Activated CD4-positive, alpha-beta T cell treated with anti-CD3 and anti-CD28 coated beads for 36 hours (primary cell): Measurements from ENCODE around the gene SKOR2. TPM values are rescaled to one million over a fixed set of nuclear protein-coding genes. Genes with fewer than 3 reads are reported as not detected.
"Not testable (repeated sequence)": the region's sequence is repeated elsewhere in the genome, so short reads cannot be mapped to it uniquely, and the experiment has no call there.

Experiments
- ATAC-seq: fragments of 200-7000 bp; cut with Tn5 transposase; one replicate; pipeline ENCODE4 v1.10.0; 2021; ENCODE audit warnings: mild to moderate bottlenecking, moderate library complexity
- CTCF ChIA-PET: fragments of 350-600 bp; sonication (Branson Sonifier 250); formaldehyde crosslinking; loops from one replicate; lab custom pipeline; 2021; ENCODE audit warnings: antibody characterized with exemption; lab: Charles Lee
- POLR2A ChIA-PET: fragments of 350-600 bp; sonication (Branson Sonifier 250); formaldehyde crosslinking; loops from one replicate; lab custom pipeline; 2021; ENCODE audit warnings: antibody characterized with exemption, inconsistent platforms; lab: Charles Lee
- DNase-seq: peaks from one replicate; pipeline ENCODE4 v3.0.0-alpha.2; 2020
- H3K27ac Mint-ChIP-seq: one replicate; pipeline ENCODE4 v1.8.0; 2021; ENCODE audit warnings: mixed read lengths
- H3K27me3 Mint-ChIP-seq: one replicate; pipeline ENCODE4 v1.8.0; 2021; ENCODE audit warnings: mixed read lengths
- H3K36me3 Mint-ChIP-seq: one replicate; pipeline ENCODE4 v1.8.0; 2021; ENCODE audit warnings: low read depth, mixed read lengths
- H3K4me1 Mint-ChIP-seq: one replicate; pipeline ENCODE4 v1.8.0; 2021; ENCODE audit warnings: mixed read lengths
- H3K4me3 Mint-ChIP-seq: one replicate; pipeline ENCODE4 v1.8.0; 2021; ENCODE audit warnings: mild to moderate bottlenecking, moderate library complexity, mixed read lengths
- H3K9me3 Mint-ChIP-seq: one replicate; pipeline ENCODE4 v1.8.0; 2021; ENCODE audit warnings: low read depth, mixed read lengths
- intact Hi-C, 2 experiments: fragments of 100-400 bp; cut with DNase I in 1 of 2; cut with micrococcal nuclease in 1 of 2; formaldehyde crosslinking; loops; one replicate each; pipeline versions ENCODE4 v1.14.2 to v1.15.1; 2022 to 2024; cut with DNase I, micrococcal nuclease
- total RNA-seq, 2 experiments: library from RNA; stranded (reverse); gene quantifications; one replicate each; pipeline ENCODE4 v1.2.3, GENCODE V29; 2021

The SKOR2 gene
- total RNA-seq, 2 experiments from 2014 or later = 0.14 to 0.21 TPM

GRCh38 chr18:47235096-47235495, 16.4 kb downstream of the SKOR2 start:
- no peaks in the 10 kb centered on the region for H3K36me3 Mint-ChIP-seq
- POLR2A ChIA-PET = no interaction called here
- no peak overlapping the region for H3K4me3 Mint-ChIP-seq
- CTCF ChIA-PET = no interaction called here
- H3K27ac Mint-ChIP-seq = no peak overlapping the region
- intact Hi-C loops = no loop called here
- H3K4me1 Mint-ChIP-seq = no peaks in the 10 kb centered on the region
- peaks cover 31% of the 10 kb centered on the region for H3K27me3 Mint-ChIP-seq
- ATAC-seq = no peak
- no peak for DNase-seq
- no peaks in the 10 kb centered on the region for H3K9me3 Mint-ChIP-seq

- no peak overlapping the region for H3K4me3 Mint-ChIP-seq
- ChIA-PET POLR2A (no interaction called here), CTCF (interaction anchor here (1.3 kb wide), 1 partner anchor 11 kb away, joined by 3 read pairs; no protein-coding TSS in a partner anchor)
Measured at GRCh38 chr18:47226660-47227059, 24.8 kb downstream of the SKOR2 start.

GRCh38 chr18:47215554-47216138, 35.8 kb downstream of the SKOR2 start:
- intact Hi-C loops = loop anchor here (1.0 kb wide), 1 partner anchor 534 kb away; no protein-coding TSS in a partner anchor
- Mint-ChIP-seq H3K4me1 (no peaks in the 10 kb centered on the region), H3K36me3 (no peaks in the 10 kb centered on the region), H3K4me3 (no peak overlapping the region), H3K27ac (no peak overlapping the region), H3K27me3 (peaks cover 42% of the 10 kb centered on the region), H3K9me3 (no peaks in the 10 kb centered on the region)
- POLR2A ChIA-PET = no interaction called here
- ATAC-seq (peak; percentile 71), DNase-seq (peak; percentile 26)
- CTCF ChIA-PET = interaction anchor here (0.6 to 2.6 kb wide), 19 partner anchors 10 to 1049 kb away, joined by 3 to 20 read pairs (median 4); no protein-coding TSS in a partner anchor

More at GRCh38 chr18:47226660-47227059, 24.8 kb downstream of the SKOR2 start:
- no peaks in the 10 kb centered on the region for H3K9me3 Mint-ChIP-seq
- H3K27me3 Mint-ChIP-seq = peaks cover 38% of the 10 kb centered on the region
- DNase-seq (no peak), ATAC-seq (no peak)
- intact Hi-C loops = no loop called here
- H3K27ac Mint-ChIP-seq = no peak overlapping the region
- no peaks in the 10 kb centered on the region for H3K4me1 Mint-ChIP-seq
- no peaks in the 10 kb centered on the region for H3K36me3 Mint-ChIP-seq

GRCh38 chr18:47209171-47209570, 42.3 kb downstream of the SKOR2 start:
- Mint-ChIP-seq H3K27ac (no peak overlapping the region), H3K9me3 (no peaks in the 10 kb centered on the region), H3K27me3 (peaks cover 32% of the 10 kb centered on the region), H3K36me3 (no peaks in the 10 kb centered on the region), H3K4me1 (no peaks in the 10 kb centered on the region), H3K4me3 (no peak overlapping the region)
- ATAC-seq (no peak), DNase-seq (no peak)
- intact Hi-C loops = no loop called here
- CTCF ChIA-PET = interaction anchor here (1.2 kb wide), 1 partner anchor 8 kb away, joined by 3 read pairs; no protein-coding TSS in a partner anchor
- POLR2A ChIA-PET = no interaction called here

GRCh38 chr18:47206945-47207637, 44.4 kb downstream of the SKOR2 start:
- no peak overlapping the region for H3K27ac Mint-ChIP-seq
- intact Hi-C loops = no loop called here
- ChIA-PET POLR2A (no interaction called here), CTCF (interaction anchor here (0.7 kb wide), 1 partner anchor 104 kb away, joined by 3 read pairs; no protein-coding TSS in a partner anchor)
- no peaks in the 10 kb centered on the region for H3K9me3 Mint-ChIP-seq
- DNase-seq = no peak
- no peaks in the 10 kb centered on the region for H3K36me3 Mint-ChIP-seq
- no peak overlapping the region for H3K4me3 Mint-ChIP-seq
- no peaks in the 10 kb centered on the region for H3K4me1 Mint-ChIP-seq
- ATAC-seq = no peak
- H3K27me3 Mint-ChIP-seq = peaks cover 20% of the 10 kb centered on the region

DNA sequence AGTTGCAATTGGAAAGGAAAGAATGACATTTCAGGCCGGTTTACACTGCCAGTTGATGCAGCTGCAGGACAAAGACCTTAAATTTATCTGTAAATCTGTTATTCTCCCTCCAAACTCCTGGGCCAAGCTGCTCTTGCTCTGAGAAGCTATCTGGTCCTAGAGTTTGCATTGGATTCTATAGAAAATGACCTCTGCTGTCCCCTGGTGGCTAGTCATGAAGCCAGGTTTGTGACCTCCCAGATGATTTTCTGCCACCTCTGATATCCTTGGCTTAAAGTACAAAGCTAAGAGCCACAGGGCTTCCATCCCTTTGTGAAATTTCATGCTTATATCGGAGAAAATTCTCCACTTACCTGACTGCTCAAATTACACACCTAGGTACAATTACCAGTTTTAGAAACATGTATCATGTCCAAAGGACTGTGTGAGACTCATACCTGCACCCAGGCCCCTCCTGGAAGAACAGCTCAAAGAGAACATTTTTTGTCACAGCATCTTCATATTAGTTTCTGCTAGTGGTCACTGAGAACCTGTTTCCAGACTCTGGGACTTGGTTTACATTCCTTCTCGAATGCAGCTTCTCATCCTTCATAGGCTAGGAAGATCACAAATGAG, 46.4 kb downstream of the SKOR2 start:
- Mint-ChIP-seq H3K27me3 (peaks cover 7% of the 10 kb centered on the region), H3K4me3 (no peak overlapping the region), H3K36me3 (no peaks in the 10 kb centered on the region), H3K9me3 (no peaks in the 10 kb centered on the region), H3K4me1 (no peaks in the 10 kb centered on the region), H3K27ac (no peak overlapping the region)
- intact Hi-C loops = loop anchor here (1.0 to 2.0 kb wide), 3 partner anchors 104 to 154 kb away; no protein-coding TSS in a partner anchor
- no peak for ATAC-seq
- ChIA-PET POLR2A (interaction anchor here (0.6 kb wide), 2 partner anchors 84 to 499 kb away, joined by 3 to 4 read pairs; no protein-coding TSS in a partner anchor), CTCF (interaction anchor here (0.7 to 3.1 kb wide), 25 partner anchors 9 to 544 kb away, joined by 3 to 32 read pairs (median 5); partner anchors contain the start of gene HDHD2)
- peak; percentile 59 for DNase-seq

DNA sequence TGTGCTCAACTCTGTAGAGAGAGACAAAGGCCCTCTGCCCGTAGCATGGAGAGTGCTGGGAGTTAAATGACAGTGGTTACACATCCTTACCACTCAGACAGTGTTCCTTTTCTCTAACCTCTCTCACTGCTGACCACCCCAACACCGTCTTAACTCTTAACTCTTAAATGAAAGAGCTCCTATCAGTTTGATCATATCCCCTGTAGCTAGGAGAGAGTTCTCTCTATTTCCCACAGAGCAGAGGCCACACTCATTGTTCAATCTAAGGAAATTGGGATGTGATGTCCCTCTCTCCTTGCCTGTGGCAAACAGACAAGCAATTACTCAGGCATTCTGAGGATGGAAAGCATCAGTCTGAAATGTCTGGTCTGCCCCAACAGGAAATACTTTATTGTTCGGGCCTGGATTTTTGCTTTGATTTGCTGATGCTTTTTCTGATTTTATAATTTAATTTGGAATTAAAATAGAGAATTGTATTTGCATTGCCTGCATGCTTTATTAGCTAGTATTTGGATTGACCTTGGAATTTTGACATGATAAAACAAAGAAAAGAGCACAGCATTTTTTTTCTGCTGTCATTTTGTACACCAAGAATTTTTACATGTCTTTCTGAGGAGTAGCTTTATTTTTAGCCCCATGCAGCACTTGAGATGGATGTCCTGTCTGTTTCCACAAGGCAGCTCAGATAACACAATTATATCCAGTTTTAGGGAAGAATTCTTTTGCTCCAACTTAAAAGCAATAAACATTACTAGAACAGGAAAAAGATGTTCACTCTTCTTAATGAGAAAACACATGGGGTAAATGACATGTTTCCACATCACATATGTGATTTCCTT, 47.6 kb downstream of the SKOR2 start:
- ATAC-seq (no peak), DNase-seq (no peak)
- Mint-ChIP-seq H3K4me3 (no peak overlapping the region), H3K4me1 (no peaks in the 10 kb centered on the region), H3K36me3 (no peaks in the 10 kb centered on the region), H3K9me3 (no peaks in the 10 kb centered on the region), H3K27ac (no peak overlapping the region), H3K27me3 (peaks cover 3% of the 10 kb centered on the region)
- ChIA-PET CTCF (interaction anchor here (1.0 to 3.1 kb wide), 19 partner anchors 9 to 549 kb away, joined by 3 to 32 read pairs (median 6); partner anchors contain the start of gene HDHD2), POLR2A (no interaction called here)
- intact Hi-C loops = loop anchor here (2.0 kb wide), 1 partner anchor 153 kb away; no protein-coding TSS in a partner anchor

- H3K4me3 Mint-ChIP-seq, H3K4me1 Mint-ChIP-seq, DNase-seq, H3K36me3 Mint-ChIP-seq, POLR2A ChIA-PET, intact Hi-C loops, H3K27ac Mint-ChIP-seq, H3K9me3 Mint-ChIP-seq, ATAC-seq: not testable (repeated sequence)
- CTCF ChIA-PET = interaction anchor here (1.5 kb wide), 1 partner anchor 9 kb away, joined by 8 read pairs; no protein-coding TSS in a partner anchor
- peaks cover 30% of the 10 kb centered on the region for H3K27me3 Mint-ChIP-seq
Measured at GRCh38 chr18:47195961-47196360, 55.5 kb downstream of the SKOR2 start.

DNA sequence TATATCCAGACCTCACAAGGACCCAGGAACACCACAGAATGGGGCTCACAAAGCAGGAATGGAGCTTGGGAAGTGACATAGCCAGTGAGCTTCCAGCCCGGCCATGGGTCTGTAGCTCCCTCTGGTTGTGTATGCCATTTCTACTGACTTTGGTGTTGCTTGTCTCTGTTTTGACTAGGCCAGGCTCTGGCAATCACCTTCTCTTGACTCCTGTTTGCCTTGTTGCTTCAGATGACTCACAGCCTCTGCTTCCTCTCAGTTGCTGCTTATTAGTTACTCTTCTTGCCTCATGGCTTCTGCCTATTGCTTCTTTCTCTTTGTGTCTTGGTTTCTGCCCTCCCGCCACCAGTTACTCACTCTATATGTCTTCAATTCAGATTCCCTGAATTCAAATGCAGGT, 59.5 kb downstream of the SKOR2 start:
- H3K9me3 Mint-ChIP-seq = no peaks in the 10 kb centered on the region
- peaks cover 27% of the 10 kb centered on the region for H3K27me3 Mint-ChIP-seq
- intact Hi-C loops = no loop called here
- ATAC-seq (peak; percentile 69), DNase-seq (peak; percentile 12)
- H3K4me1 Mint-ChIP-seq = no peaks in the 10 kb centered on the region
- no peaks in the 10 kb centered on the region for H3K36me3 Mint-ChIP-seq
- H3K27ac Mint-ChIP-seq = no peak overlapping the region
- CTCF ChIA-PET = interaction anchor here (1.0 to 3.0 kb wide), 2 partner anchors 12 to 90 kb away, joined by 3 to 12 read pairs; no protein-coding TSS in a partner anchor
- no peak overlapping the region for H3K4me3 Mint-ChIP-seq
- POLR2A ChIA-PET = interaction anchor here (0.6 kb wide), 1 partner anchor 230 kb away, joined by 3 read pairs; no protein-coding TSS in a partner anchor

- intact Hi-C loops = no loop called here
- no peak overlapping the region for H3K4me3 Mint-ChIP-seq
- H3K9me3 Mint-ChIP-seq = peaks cover 11% of the 10 kb centered on the region
- no peaks in the 10 kb centered on the region for H3K4me1 Mint-ChIP-seq
- peaks cover 2% of the 10 kb centered on the region for H3K36me3 Mint-ChIP-seq
- ChIA-PET CTCF (interaction anchor here (0.7 to 1.5 kb wide), 3 partner anchors 14 to 1020 kb away, joined by 3 to 4 read pairs (median 3); no protein-coding TSS in a partner anchor), POLR2A (no interaction called here)
- H3K27me3 Mint-ChIP-seq = peaks cover 21% of the 10 kb centered on the region
- H3K27ac Mint-ChIP-seq = no peak overlapping the region
- ATAC-seq = no peak
- no peak for DNase-seq
Measured at GRCh38 chr18:47187721-47188120, 63.7 kb downstream of the SKOR2 start.
